GM19099 (cell line): ENCODE measurements around the gene TMEM243.

Source experiments
- POLR2A ChIP-seq: IDR thresholded peaks from 3 replicates; pipeline ENCODE4 v1.6.1; 2011; ENCODE audit warnings: low read depth; ENCODE audit not compliant: insufficient read length; ENCODE audit errors: extremely low read depth

Gene TMEM243

GRCh38 chr7:87216701-87217508, 2.6 kb downstream of the TMEM243 start:
- TF ChIP-seq POLR2A = peak; percentile 85

DNA sequence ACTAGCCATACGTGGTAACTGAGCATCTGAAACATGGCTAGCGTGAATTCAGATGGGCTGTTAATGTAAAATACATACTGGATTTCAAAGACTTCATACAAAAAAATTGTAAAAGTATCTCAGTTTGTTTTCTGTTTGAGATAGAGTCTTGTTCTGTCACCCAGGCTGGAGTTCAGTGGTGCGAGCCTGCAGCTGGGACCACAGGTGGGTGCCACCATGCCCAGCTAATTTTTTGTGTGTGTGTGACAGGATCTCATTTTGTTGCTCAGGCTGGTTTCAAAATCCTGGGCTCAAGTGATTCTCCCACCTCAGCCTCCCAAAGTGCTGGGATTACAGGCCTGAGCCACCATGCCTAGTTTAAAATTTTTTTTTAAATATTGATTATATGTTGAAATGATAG, 4.5 kb downstream of the TMEM243 start:
- TF ChIP-seq POLR2A = no peak

GRCh38 chr7:87213811-87214210, 5.7 kb downstream of the TMEM243 start:
- no peak for TF ChIP-seq POLR2A

DNA sequence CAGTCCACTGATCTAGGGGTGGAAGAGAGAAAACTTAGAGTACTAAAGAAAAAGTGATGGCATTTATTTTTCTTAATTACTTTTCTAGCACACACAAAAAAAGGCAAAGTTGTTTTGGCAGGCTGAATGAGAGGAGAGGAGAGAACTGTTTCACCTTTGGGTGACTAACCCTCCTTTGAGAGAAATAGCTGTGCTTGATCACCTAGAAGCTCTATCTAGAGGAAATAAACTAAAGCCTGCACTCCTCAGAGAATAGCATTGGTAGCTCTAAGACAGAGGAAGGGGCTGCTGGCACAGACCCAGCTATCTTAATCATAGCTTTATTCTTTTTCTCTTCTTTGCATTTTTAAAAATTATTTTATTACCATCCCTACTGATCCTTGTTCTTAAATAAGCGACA, 6.3 kb downstream of the TMEM243 start:
- no peak for TF ChIP-seq POLR2A

- TF ChIP-seq POLR2A = no peak
Observed at GRCh38 chr7:87212498-87212897, 7.0 kb downstream of the TMEM243 start.

GRCh38 chr7:87210506-87210905, 9.0 kb downstream of the TMEM243 start:
- no peak for TF ChIP-seq POLR2A

GRCh38 chr7:87209295-87209924, 10.1 kb downstream of the TMEM243 start:
- TF ChIP-seq POLR2A = no peak

DNA sequence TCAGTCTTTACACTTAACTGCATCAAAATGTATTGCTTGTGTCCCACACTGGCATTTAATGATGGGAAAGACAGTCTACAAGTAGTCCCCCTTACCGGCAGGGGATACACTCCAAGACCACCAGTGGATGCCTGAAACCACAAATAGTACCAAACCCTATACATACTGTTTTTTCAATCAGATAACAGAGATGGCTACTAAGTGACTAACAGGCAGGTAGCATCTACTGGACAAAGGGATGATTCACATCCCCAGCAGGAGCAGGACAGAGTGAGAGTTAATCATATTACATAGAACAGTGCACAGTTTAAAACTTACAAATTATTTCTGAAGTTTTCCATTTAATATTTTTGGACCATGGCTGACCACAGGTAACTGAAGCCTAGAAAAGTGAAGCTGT, 13.2 kb downstream of the TMEM243 start:
- TF ChIP-seq POLR2A = no peak

- no peak for TF ChIP-seq POLR2A
Observed at GRCh38 chr7:87204933-87205332, 14.6 kb downstream of the TMEM243 start.

DNA sequence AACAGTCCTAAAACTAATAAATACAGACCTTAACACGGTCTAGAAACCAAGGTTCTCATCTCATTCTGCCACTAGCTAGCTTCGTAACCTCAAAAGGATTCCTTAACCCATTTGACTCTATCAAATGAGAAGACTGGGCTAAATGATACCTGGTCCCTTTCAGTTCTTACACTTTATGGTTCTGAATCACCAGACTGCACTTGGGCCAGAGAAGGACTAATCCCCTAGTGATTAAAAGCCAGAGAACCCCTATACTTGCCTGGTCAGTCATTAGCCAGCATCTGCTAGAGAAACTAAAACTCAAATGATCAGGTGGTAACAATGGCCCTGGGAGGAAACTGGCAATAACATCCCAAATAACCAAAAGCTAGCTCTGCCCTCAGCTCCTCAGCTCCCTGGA, 16.8 kb downstream of the TMEM243 start:
- TF ChIP-seq POLR2A = no peak

- TF ChIP-seq POLR2A = no peak
Observed at GRCh38 chr7:87202208-87202607, 17.3 kb downstream of the TMEM243 start.

DNA sequence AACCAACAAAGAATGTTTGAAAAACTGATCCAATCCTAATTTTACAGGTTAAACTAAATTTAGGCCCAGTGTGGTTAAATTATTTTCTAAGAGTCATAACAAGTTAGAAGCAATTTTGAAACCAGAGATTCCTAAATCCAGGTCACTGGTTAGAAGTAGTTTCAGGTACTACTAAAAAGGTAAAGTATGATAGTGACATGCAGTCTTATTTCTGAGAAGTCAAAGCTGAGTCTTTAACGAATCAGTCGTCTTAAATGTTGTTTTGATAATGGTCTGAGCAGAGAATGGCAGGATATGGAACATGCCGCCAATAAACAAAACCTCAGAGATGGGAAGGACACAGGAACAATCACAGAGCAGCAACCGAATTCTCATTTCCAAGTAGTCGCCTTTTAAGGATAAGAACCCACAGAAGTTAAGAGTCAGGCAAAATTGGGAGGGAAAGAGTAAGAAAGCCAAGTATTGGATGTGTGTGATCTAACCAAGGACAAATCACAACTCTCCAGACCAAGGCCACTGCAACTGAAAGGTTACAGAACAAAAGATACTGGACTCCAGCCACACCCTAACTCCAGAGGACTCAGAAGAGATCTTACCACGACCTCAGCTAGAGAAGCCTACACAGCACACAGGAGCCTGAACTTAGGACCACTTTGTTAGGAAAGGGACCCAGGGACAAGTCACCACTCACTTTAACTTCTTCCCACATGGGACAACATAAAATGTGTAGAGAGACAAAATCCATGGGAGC, 19.7 kb downstream of the TMEM243 start:
- no peak for TF ChIP-seq POLR2A

DNA sequence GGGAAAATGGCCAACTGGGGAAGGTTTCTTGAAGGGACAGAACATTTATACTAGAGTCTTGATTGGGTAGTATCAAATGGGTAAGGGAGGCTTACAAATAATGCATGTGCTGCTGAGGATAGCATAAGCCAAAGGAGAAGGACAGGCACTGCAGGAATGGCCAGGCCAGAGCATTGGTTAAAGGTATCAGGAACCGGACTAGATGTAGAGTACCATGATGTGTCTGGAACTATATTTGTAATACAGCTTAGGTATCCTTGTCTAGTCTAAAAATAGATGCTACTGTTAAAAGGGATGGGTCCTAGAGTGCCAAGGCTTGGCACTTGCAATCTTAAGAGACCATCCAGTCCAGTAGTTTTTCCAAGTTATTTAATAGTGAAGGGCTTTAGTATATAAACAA, 20.3 kb downstream of the TMEM243 start:
- TF ChIP-seq POLR2A = no peak

- TF ChIP-seq POLR2A = no peak
Observed at GRCh38 chr7:87193912-87194311, 25.6 kb downstream of the TMEM243 start.

DNA sequence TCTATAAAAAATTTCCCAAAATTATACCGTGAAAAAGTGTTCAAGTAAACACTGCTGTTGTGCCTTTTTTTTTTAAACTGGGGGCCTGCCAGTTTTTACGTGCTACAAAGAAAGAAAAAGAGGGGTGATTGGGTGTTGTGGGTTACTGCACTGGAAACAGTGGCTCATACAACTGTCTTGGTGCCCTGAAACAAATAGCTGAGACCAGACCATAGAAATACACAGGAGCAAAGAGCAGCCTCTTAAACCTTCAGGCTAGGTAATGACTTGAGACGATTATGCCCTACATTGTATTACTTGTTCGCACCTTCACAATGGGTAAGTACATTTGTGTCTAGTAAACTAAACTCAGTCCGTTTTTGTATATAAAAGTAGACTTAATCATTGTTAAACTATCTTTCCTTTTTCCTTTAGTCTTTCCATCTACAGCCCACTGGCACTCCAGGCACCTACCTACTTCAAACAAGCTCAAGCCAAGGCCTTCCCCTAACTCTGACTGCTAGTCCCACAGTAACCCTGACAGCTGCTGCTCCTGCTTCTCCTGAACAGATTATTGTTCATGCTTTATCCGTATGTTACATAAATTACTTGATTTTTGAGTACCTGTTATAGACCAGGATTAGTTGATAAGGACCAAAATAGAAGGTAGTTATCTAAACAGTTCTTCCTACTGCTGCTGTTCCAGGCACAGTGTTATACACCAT, 26.6 kb downstream of the TMEM243 start:
- TF ChIP-seq POLR2A = no peak
